Epithelial cell of esophagus (primary cell): ENCODE results near the gene OPRM1.

Experiments
- DNase-seq: peaks from one replicate; pipeline ENCODE4 v3.0.0; 2010; ENCODE audit warnings: low read depth
- H3K4me3 ChIP-seq: 2 replicates; pipeline ENCODE4 v1.5.1; 2011; ENCODE audit warnings: mild to moderate bottlenecking, low read length, control low read depth
- TF ChIP-seq, protein P1 (sequence below): IDR thresholded peaks from 2 replicates; pipeline ENCODE4 v1.5.1; 2011; ENCODE audit warnings: low read depth, mild to moderate bottlenecking, low read length, control low read depth, inconsistent platforms; ENCODE audit not compliant: insufficient read depth; ENCODE audit errors: missing control alignments

Gene OPRM1

DNA sequence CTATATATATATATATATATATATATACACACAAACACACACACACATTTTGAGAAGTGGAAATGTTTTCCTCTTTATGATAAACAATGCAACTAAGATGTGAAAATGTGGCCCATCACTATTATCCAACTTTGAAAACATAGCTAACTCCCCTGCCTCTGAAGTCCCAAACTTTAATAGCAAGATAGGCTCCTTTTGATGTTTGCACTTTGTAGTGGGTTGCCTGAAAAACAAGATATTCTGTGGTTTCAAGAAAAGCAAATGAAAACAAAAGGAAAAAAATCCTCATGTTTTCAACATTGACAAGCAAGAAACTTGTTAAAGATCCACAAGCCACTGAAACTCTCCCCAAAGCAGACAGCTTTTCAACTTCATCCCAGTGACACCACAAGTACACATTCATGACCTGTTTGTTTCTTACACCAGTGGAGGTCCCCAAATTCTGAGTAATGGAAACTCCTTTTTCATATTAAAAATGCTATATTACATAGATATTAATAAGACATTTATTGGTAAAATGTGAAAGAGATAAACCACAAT lies 227.6 kb downstream of the OPRM1 start:
- TF ChIP-seq, protein P1, sequence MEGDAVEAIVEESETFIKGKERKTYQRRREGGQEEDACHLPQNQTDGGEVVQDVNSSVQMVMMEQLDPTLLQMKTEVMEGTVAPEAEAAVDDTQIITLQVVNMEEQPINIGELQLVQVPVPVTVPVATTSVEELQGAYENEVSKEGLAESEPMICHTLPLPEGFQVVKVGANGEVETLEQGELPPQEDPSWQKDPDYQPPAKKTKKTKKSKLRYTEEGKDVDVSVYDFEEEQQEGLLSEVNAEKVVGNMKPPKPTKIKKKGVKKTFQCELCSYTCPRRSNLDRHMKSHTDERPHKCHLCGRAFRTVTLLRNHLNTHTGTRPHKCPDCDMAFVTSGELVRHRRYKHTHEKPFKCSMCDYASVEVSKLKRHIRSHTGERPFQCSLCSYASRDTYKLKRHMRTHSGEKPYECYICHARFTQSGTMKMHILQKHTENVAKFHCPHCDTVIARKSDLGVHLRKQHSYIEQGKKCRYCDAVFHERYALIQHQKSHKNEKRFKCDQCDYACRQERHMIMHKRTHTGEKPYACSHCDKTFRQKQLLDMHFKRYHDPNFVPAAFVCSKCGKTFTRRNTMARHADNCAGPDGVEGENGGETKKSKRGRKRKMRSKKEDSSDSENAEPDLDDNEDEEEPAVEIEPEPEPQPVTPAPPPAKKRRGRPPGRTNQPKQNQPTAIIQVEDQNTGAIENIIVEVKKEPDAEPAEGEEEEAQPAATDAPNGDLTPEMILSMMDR = no peak
- H3K4me3 ChIP-seq = no peak overlapping the region
- DNase-seq = no peak

DNA sequence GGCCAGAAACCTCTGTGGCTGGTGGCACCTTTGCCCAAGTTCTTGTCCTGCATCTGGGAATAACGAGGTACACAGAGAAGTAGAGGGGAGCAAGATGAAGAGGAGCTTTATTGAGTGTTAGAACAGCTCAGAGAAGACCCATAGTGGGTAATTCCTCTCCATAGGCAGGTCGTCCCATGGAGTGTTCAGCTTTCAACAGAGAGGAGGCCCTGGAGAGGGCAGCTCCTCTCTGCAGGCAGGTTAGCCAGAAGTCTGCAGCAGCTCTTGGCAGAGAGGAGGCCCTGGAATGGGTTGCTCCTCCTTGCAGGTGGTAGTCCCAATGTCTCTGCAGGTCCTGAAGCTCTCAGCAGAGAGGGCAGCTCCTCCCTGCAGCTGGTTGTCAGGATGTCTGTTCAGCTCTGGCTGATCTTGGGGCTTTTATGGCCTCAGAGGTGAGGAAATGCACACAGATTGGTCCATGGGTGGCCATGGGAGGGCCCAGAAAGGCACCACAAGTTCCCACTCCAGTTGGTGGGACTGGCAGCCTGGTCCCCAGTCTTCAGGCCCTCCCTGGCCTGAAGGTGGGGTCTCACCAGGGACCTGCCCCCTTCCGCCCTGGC lies 228.6 kb downstream of the OPRM1 start:
- TF ChIP-seq, protein P1 = no peak
- H3K4me3 ChIP-seq = no peak overlapping the region
- DNase-seq = no peak

DNA sequence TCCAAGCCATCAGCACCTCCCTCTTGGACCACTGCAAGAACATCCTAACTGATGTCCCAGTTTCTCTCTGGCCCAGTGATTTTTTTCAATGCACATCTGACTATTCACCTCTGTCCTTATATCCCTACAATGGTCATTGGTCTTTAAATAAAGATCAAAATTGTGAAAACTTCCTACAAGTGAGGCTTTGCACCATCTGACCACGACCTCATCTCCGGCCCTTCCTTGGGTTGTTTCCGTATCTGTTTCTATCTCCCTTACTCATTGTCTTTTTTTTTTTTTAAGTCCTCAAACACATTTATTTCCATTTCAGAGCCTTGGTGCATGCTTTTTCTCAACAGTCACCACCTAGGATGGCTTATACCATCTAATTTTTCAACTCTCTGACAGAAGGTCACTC lies 229.4 kb downstream of the OPRM1 start:
- no peak for DNase-seq
- H3K4me3 ChIP-seq = no peak overlapping the region
- TF ChIP-seq, protein P1 = no peak

DNA sequence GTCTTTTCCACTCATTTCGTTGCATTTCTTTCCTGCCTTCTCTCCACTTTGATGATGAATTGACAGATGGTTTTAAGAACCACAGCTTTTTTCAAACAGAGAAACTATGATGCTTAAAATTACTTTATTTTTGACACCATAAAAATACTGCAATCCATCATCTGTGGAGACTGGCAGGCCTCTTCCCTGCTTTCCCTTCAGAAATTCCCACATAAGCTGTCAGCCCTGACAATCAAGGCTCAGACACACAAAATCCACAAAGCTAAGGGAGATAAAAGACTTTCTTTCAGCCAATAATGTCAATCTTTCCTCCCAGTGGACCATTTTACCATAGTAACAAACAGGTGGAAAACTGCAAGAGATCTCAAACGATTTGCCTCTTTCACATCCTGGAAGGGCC lies 235.1 kb downstream of the OPRM1 start:
- TF ChIP-seq, protein P1 = no peak
- no peak for DNase-seq
- no peak overlapping the region for H3K4me3 ChIP-seq

DNA sequence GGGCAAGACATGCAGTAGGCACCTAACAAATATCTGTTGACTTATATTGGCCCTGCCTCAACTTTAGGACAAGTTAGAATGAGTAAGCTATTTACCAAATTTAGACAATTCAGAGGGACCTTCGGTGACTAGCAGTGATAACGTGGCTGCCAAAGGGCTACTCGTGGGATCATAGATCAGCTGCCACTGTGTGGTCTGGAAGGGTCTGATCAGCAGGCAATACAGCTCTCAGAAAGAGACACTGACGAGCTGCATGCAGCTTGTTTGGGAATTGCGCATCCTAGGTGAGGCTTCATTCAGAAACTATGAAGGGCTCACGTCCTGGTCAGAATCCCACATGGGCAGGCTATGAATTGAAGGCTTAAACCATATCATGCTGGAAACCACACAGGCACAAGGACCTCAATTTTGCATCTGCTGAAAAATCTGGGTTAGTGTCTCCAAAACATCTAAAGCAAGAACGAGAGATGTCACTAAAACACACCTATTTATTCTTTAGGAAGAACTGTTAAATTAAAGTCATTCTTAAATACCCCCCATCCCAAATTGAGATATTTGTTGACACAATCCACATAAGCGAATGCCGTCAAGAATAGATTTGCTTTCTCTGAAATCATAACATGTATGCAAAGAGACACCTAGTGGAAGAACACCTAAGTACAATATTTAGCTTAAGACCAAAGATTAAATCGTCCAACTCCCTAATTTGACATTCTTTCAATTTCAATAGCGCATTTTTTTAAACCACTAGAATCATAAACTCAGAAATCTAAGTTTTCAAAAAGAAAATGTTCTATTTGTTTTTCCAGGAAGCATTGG lies 238.0 kb downstream of the OPRM1 start:
- TF ChIP-seq, protein P1 = peak; percentile 51
- peak; percentile 61 for DNase-seq
- no peak overlapping the region for H3K4me3 ChIP-seq

DNA sequence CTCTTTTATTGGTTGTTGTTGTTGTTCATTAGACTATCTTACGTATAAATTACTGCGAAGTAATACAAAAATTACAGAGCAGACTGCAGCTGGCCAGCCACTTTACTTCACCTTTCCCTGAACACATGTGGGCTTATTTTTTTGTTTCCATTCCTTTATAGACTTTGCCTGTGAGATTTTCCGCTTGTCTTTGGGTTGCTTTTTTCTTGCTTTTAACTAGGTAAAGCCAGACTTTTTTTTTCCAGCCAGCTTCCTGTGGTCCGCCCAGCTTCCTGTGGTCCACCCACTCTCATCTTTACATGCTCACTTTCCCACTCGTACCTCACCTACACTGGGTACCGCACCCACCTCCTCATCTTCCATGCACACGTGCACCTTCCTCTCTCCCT lies 238.6 kb downstream of the OPRM1 start:
- TF ChIP-seq, protein P1 = no peak
- no peak overlapping the region for H3K4me3 ChIP-seq
- no peak for DNase-seq
